ENCODE measurements around the gene NR5A1.
A peak's percentile ranks its signal among the peaks of the same experiment; 100 is the strongest.

NR5A1 gene

DNA sequence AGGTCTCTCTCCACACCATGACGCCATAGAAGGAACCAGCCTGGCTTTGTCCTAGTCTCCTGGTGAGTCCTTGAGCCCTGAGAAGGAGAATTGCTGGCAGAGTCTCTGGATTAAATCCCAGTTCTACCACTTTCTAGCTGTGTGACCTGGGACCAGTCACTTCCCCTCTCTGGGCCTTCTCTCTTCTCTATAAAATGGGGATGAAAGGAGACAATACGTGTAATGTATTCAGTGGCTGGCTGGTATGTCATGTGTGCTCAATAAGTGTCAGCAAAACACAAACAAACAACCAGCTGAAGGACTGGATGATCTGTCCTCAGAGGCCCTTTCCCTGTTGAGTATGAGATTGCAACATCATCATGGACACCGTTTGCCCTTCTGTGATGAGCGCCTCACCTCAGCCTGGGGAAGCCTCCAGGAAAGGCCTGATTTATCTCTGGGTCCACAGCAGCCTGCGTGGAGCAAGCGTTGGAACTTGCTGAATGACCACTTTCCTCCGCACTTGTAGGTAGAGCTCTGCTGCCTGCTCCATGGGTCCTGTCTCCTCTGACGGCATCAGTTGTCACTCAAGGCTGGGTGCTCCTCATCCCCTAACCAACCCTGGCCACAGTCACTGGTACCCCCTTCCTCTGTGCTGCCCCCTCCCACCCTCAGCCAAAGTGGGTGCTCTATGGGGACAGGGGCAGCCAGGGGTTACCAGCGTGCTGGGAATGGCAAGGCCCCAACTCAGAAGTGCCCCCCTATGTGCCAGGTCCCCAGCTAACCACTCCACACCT lies 3.6 kb upstream of the NR5A1 start:
- no peak for DNase-seq (ENCODE audit: low spot score)
- Mint-ChIP-seq H3K27me3 (ENCODE audit: low read depth) (peaks cover 8% of the 10 kb centered on the region), H3K27ac (no peak overlapping the region), H3K9me3 (no peaks in the 10 kb centered on the region), H3K4me3 (no peak overlapping the region), H3K4me1 (ENCODE audit: low read depth) (no peaks in the 10 kb centered on the region), H3K36me3 (ENCODE audit: low read depth) (no peaks in the 10 kb centered on the region)

GRCh38 chr9:124507880-124508423 lies 753 bp upstream of the NR5A1 start:
- H3K36me3 Mint-ChIP-seq (ENCODE audit: low read depth), result peaks cover 2% of the 10 kb centered on the region
- peaks cover 23% of the 10 kb centered on the region for H3K27me3 Mint-ChIP-seq (ENCODE audit: low read depth)
- no peak for DNase-seq (ENCODE audit: low spot score)

GRCh38 chr9:124506433-124506832 lies 766 bp downstream of the NR5A1 start:
- peaks cover 4% of the 10 kb centered on the region for H3K4me1 Mint-ChIP-seq (ENCODE audit: low read depth)
- H3K4me3 Mint-ChIP-seq, result no peak overlapping the region
- H3K27ac Mint-ChIP-seq, result no peak overlapping the region
- H3K27me3 Mint-ChIP-seq (ENCODE audit: low read depth), result peaks cover 29% of the 10 kb centered on the region
- DNase-seq (ENCODE audit: low spot score), result no peak
- H3K9me3 Mint-ChIP-seq, result no peaks in the 10 kb centered on the region
- H3K36me3 Mint-ChIP-seq (ENCODE audit: low read depth), result peaks cover 2% of the 10 kb centered on the region

More at GRCh38 chr9:124507880-124508423, 753 bp upstream of the NR5A1 start:
- H3K27ac Mint-ChIP-seq, result no peak overlapping the region
- H3K9me3 Mint-ChIP-seq, result no peaks in the 10 kb centered on the region
- no peak overlapping the region for H3K4me3 Mint-ChIP-seq
- peaks cover 4% of the 10 kb centered on the region for H3K4me1 Mint-ChIP-seq (ENCODE audit: low read depth)

GRCh38 chr9:124505901-124506346 lies 1.3 kb downstream of the NR5A1 start:
- Mint-ChIP-seq H3K9me3 (no peaks in the 10 kb centered on the region), H3K27ac (no peak overlapping the region), H3K4me3 (no peak overlapping the region), H3K27me3 (ENCODE audit: low read depth) (peaks cover 30% of the 10 kb centered on the region), H3K36me3 (ENCODE audit: low read depth) (peaks cover 2% of the 10 kb centered on the region), H3K4me1 (ENCODE audit: low read depth) (peaks cover 4% of the 10 kb centered on the region)
- DNase-seq (ENCODE audit: low spot score), result no peak

DNA sequence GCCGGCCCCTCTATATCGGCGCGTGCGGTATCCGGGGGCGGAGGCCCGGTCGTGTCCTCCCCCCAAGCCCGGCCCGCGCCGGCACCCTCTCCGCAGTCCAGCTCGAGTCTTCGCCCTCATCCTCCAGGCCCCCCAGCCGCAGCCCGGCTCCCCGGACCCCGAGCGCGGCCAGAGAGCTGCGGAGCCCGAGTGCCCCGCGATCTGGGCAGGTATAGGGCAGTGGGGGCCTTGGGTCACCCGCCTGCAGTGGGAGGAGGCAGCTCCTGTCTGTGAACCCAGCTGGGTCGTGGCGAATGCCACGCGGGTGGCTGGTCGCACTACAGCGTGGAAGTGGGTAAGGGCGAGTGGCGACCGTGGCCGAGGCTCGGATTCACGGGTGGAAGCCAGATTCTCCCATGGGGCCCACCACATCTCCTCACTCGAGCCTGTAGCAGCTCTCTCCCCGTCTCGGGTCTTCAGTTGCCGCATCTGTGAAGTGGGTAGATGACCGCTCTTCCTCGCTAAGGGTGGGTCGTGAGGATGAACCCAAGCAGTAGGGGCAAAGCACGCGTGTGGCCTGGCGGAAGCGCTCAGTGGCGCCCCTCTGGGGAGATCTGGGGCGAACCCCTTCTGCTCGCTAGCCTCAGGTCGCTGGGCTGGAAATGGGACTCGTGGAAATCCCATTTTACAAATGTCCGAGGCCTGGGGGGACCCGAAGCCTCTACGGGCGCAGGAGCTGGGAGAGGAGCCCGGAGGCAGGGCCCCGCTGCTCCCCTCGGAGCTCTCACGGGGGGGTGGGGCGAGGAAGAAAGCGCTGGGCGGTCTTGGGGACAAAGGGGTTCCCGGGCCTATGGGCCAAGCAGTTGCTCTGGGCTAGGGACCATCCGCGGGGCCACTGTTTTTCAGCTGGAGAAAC lies 1.9 kb downstream of the NR5A1 start:
- peaks cover 34% of the 10 kb centered on the region for H3K27me3 Mint-ChIP-seq (ENCODE audit: low read depth)
- no peak overlapping the region for H3K4me3 Mint-ChIP-seq
- peaks cover 2% of the 10 kb centered on the region for H3K36me3 Mint-ChIP-seq (ENCODE audit: low read depth)
- DNase-seq (ENCODE audit: low spot score), result no peak
- no peak overlapping the region for H3K27ac Mint-ChIP-seq
- no peaks in the 10 kb centered on the region for H3K9me3 Mint-ChIP-seq
- peaks cover 4% of the 10 kb centered on the region for H3K4me1 Mint-ChIP-seq (ENCODE audit: low read depth)

DNA sequence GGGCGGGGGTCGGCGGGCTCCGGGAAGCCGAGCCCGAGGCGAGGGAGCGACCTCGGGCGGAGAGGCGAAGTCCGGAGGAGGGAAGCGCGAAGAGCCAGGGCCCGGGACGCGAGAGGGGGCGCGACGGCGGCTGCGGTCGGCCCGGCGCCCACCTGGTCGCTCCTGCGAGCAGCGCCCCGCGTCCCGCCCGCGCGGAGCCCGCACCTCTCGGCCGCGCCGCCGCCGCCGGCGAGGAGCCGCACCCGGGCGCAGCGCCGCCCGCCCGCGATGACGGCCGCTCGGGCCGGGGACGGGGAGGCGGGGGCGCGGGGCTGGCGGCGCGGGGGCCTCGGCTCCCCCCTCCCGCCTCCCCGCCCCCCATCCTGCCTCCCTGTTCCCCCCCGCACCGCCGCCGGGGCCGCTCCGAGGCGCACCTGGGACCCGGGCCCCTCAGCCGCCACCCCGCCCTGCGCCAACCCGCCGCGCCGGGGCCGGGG lies 2.6 kb downstream of the NR5A1 start:
- no peak for DNase-seq (ENCODE audit: low spot score)
- Mint-ChIP-seq H3K4me3 (no peak overlapping the region), H3K27me3 (ENCODE audit: low read depth) (peaks cover 34% of the 10 kb centered on the region), H3K36me3 (ENCODE audit: low read depth) (peaks cover 2% of the 10 kb centered on the region), H3K27ac (no peak overlapping the region), H3K4me1 (ENCODE audit: low read depth) (peaks cover 4% of the 10 kb centered on the region), H3K9me3 (no peaks in the 10 kb centered on the region)

DNA sequence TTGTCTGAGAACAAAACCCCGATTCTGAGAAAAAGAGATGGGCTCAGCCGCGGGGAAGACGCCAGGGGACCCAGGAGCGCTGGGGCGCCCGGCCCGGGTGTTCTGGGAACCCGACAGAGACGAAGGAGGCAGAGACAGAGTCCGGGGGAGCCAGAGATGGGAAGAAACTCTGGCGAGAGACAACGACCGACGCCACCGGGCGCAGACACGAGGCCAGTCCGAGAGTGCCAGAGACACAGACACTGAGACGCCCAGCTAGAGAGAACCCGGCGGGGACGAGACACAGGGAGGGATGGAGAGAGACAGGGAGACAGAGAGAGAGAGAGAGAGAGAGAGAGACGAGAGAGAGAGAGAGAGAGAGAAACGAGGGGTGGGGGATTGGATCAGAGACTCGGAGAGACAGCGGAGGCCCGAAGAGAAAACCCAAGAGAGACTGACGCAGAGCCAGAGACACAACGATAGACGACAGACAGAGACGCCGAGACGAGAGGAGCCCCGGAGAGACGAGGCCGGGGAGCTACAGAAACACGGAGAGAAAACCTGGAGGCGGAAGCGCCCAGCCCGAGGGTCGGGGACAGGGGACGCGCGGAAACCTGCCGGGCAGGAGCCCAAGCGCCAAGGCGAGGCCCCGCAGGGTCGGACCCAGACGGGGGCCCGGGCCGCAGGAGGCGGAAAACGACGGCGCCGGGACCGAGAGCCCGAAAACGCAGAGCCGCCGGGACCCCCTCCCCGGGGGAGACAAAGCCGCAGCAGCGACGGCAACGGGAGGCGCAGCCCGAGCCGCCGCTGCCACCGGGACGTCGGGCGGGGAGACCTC lies 3.3 kb downstream of the NR5A1 start:
- no peak overlapping the region for H3K27ac Mint-ChIP-seq
- DNase-seq (ENCODE audit: low spot score), result no peak
- H3K4me1 Mint-ChIP-seq (ENCODE audit: low read depth), result peaks cover 6% of the 10 kb centered on the region
- H3K4me3 Mint-ChIP-seq, result peak overlapping the region; percentile 29
- no peaks in the 10 kb centered on the region for H3K9me3 Mint-ChIP-seq
- peaks cover 34% of the 10 kb centered on the region for H3K27me3 Mint-ChIP-seq (ENCODE audit: low read depth)
- peaks cover 2% of the 10 kb centered on the region for H3K36me3 Mint-ChIP-seq (ENCODE audit: low read depth)

DNA sequence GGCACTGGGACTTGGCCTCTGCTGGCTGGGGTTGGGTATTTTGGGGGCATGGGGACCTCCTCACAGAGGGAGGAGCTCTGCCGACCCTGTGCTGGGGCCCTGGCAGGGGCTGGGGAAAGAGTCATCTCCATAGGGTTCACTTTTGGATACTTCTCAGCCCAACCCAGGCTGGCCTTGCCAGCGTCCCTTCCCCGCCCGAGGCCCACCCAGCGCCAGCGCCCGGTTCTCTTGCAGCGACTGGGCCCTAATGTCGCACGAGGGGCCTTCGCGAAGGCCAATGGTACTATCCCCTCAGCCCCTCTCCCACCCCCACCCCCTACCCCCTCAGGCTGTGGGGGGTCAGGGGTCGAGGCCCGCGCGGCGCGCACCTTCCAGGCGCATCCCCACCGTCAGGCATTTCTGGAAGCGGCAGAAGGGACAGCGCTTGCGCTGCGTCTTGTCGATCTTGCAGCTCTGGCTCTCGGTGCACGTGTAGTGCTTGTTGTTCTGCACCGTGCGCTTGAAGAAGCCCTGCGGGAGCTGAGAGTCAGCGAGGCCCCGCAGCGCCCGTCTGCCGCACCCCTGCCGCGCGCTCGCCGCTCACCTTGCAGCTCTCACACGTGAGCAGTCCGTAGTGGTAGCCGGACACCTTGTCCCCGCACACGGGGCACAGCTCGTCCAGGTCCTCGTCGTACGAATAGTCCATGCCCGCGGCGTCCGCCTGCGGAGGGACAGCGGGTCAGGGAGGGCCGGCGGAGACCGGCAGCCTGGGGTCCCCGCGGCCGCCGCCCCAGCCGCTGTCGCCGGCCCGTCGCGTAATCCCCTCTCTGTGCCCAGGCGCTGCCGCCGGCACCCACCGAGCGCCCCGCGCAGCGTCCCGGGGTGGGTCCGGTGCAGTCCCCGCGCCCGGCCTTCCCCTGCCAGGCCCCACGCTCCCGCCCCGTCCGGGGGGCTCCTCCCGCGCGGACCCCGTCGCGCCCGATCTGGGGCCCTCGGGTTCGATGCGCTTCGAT lies 4.2 kb downstream of the NR5A1 start:
- Mint-ChIP-seq H3K4me3 (no peak overlapping the region), H3K9me3 (no peaks in the 10 kb centered on the region), H3K36me3 (ENCODE audit: low read depth) (peaks cover 2% of the 10 kb centered on the region), H3K27me3 (ENCODE audit: low read depth) (peaks cover 34% of the 10 kb centered on the region), H3K27ac (no peak overlapping the region), H3K4me1 (ENCODE audit: low read depth) (peaks cover 6% of the 10 kb centered on the region)
- no peak for DNase-seq (ENCODE audit: low spot score)

GRCh38 chr9:124501771-124502320 lies 5.4 kb downstream of the NR5A1 start:
- Mint-ChIP-seq H3K36me3 (ENCODE audit: low read depth) (peaks cover 2% of the 10 kb centered on the region), H3K27me3 (ENCODE audit: low read depth) (peaks cover 34% of the 10 kb centered on the region), H3K4me3 (no peak overlapping the region), H3K9me3 (no peaks in the 10 kb centered on the region), H3K27ac (no peak overlapping the region), H3K4me1 (ENCODE audit: low read depth) (peaks cover 6% of the 10 kb centered on the region)
- no peak for DNase-seq (ENCODE audit: low spot score)

GRCh38 chr9:124500796-124501611 lies 6.2 kb downstream of the NR5A1 start:
- H3K4me3 Mint-ChIP-seq, result no peak overlapping the region
- H3K36me3 Mint-ChIP-seq (ENCODE audit: low read depth), result peaks cover 2% of the 10 kb centered on the region
- H3K4me1 Mint-ChIP-seq (ENCODE audit: low read depth), result peaks cover 8% of the 10 kb centered on the region
- DNase-seq (ENCODE audit: low spot score), result no peak
- H3K27ac Mint-ChIP-seq, result no peak overlapping the region
- H3K27me3 Mint-ChIP-seq (ENCODE audit: low read depth), result peaks cover 28% of the 10 kb centered on the region
- H3K9me3 Mint-ChIP-seq, result no peaks in the 10 kb centered on the region

- H3K27me3 Mint-ChIP-seq (ENCODE audit: low read depth), result peaks cover 22% of the 10 kb centered on the region
- peaks cover 2% of the 10 kb centered on the region for H3K36me3 Mint-ChIP-seq (ENCODE audit: low read depth)
- H3K4me3 Mint-ChIP-seq, result no peak overlapping the region
- H3K4me1 Mint-ChIP-seq (ENCODE audit: low read depth), result peaks cover 11% of the 10 kb centered on the region
- no peak overlapping the region for H3K27ac Mint-ChIP-seq
- no peaks in the 10 kb centered on the region for H3K9me3 Mint-ChIP-seq
- no peak for DNase-seq (ENCODE audit: low spot score)
Measured at GRCh38 chr9:124500028-124500795, 7.0 kb downstream of the NR5A1 start.

Data from T-helper 2 cell treated with Interferon-gamma antibody and Interleukin-4, amounts not matched to agents 5 μg/mL and 100 μg/mL, for 36 hours (primary cell).